Gastroesophageal sphincter (tissue), 4 donors: ENCODE measurements around the gene ZNF282. TPM values are rescaled to one million over a fixed set of nuclear protein-coding genes. Genes with fewer than 3 reads are reported as not detected.

Experiments
- ATAC-seq: fragments of 150-250 bp; one replicate; pipeline ENCODE4 v1.9.1; 2016; ENCODE audit warnings: mild to moderate bottlenecking, moderate library complexity
- H3K27ac ChIP-seq, 4 donors: fragments of 200-600 bp; sonication (generic) in 3 of 4; 1 replicate in 3 of 4; 2 replicates in 1 of 4; pipeline ENCODE4 v1.5.1; 2016 to 2019
- H3K27me3 ChIP-seq: fragments of 200-600 bp; sonication (generic); one replicate; pipeline ENCODE4 v1.5.1; 2019
- H3K36me3 ChIP-seq, 2 donors: fragments of 200-600 bp; sonication (generic); one replicate each; pipeline ENCODE4 v1.5.1; 2019; ENCODE audit warnings: control low read depth in 1 of 2
- H3K4me1 ChIP-seq, 3 donors: fragments of 200-600 bp; sonication (generic); 1 replicate in 2 of 3; 2 replicates in 1 of 3; pipeline ENCODE4 v1.5.1; 2016 to 2019; ENCODE audit warnings: control low read depth in 2 of 3
- H3K4me3 ChIP-seq, 2 donors: fragments of 200-600 bp; sonication (generic); one replicate each; pipeline ENCODE4 v1.5.1; 2019; ENCODE audit warnings: mild to moderate bottlenecking in 1 of 2, moderate library complexity in 1 of 2
- H3K9me3 ChIP-seq, 3 donors: fragments of 200-600 bp; sonication (generic); one replicate each; pipeline ENCODE4 v1.5.1; 2017 to 2019; ENCODE audit warnings: control low read depth in 2 of 3
- CTCF ChIP-seq, 4 experiments: fragments of 200-600 bp in 2 of 4; fragments of 450-650 bp in 2 of 4; sonication (generic) in 1 of 4; IDR thresholded peaks; one replicate each; pipeline ENCODE4 v1.5.1; 2017 to 2019; ENCODE audit warnings: antibody characterized with exemption in 4 of 4, mild to moderate bottlenecking in 2 of 4, moderate library complexity in 2 of 4
- EP300 ChIP-seq: sonication (generic); formaldehyde crosslinking; IDR thresholded peaks from one replicate; pipeline ENCODE4 v1.6.1; 2017; ENCODE audit warnings: antibody characterized with exemption, mild to moderate bottlenecking
- POLR2A ChIP-seq, 2 donors: fragments of 450-650 bp; IDR thresholded peaks; one replicate each; pipeline ENCODE4 v1.6.1; 2017; ENCODE audit warnings: antibody characterized with exemption in 2 of 2, mild to moderate bottlenecking in 2 of 2, moderate library complexity in 1 of 2
- POLR2AphosphoS5 ChIP-seq: sonication (generic); formaldehyde crosslinking; IDR thresholded peaks from one replicate; pipeline ENCODE4 v1.6.1; 2017; ENCODE audit warnings: antibody characterized with exemption
- WGBS, 2 donors: methylation state at CpG; one replicate each; pipeline ENCODE4 v1.1.5; 2018; ENCODE audit warnings: low coverage in 1 of 2; 5-methylcytosine and 5-hydroxymethylcytosine counted together
- total RNA-seq, 4 donors: library from RNA; depleted of rRNA; stranded (reverse); fragments of >200 nt; gene quantifications; one replicate each; pipeline ENCODE4 v1.1.0, GENCODE V29; 2016

The ZNF282 gene
- 10 to 100 TPM; 15.9 to 26.3 (median 18.7) TPM for total RNA-seq

- Histone ChIP-seq H3K27me3 (no peaks in the 10 kb centered on the region), H3K4me3 (peak within 1 kb of the TSS; percentile 77 to 96), H3K9me3 (no peaks in the 10 kb centered on the region), H3K4me1 (peaks cover 0 to 32% (median 12%) of the 10 kb centered on the region in 3 donors), H3K36me3 (peaks cover 0 to 25% of the 10 kb centered on the region in 2 donors), H3K27ac (peak within 1 kb of the TSS; percentile 86 to 97 (median 89))
- peak; percentile 97 for ATAC-seq
- 0% methylated on average over 1 of the region's 97 CpGs; no CpG with 5 or more reads in 1 of the 2 donors for WGBS, 2 donors
- TF ChIP-seq POLR2A (IDR thresholded peaks at IDR 0.05), result peak; percentile 42 to 47
- no peak for TF ChIP-seq EP300
- peak in 3 of 4 experiments; percentile 56 to 72 (median 59) for TF ChIP-seq CTCF (IDR thresholded peaks at IDR 0.05)
- peak; percentile 44 for TF ChIP-seq POLR2AphosphoS5
Measured at GRCh38 chr7:149195180-149196150, at the start of gene ZNF282. Gene ZNF282 (plus strand): TSS chr7:149195546. CDS start chr7:149195590, 44 bp downstream.

- H3K4me3 ChIP-seq, result peak within 1 kb of the TSS; percentile 93 to 94
- H3K36me3 ChIP-seq, result no peaks in the 10 kb centered on the region
- ATAC-seq, result peak; percentile 95
- H3K27ac ChIP-seq, result peak within 1 kb of the TSS; percentile 87 to 95 (median 93)
- H3K27me3 ChIP-seq, result no peaks in the 10 kb centered on the region
- peaks cover 0 to 39% (median 3%) of the 10 kb centered on the region in 3 donors for H3K4me1 ChIP-seq
- no peaks in the 10 kb centered on the region for H3K9me3 ChIP-seq
- 6% methylated on average over 3 of the region's 79 CpGs; no CpG with 5 or more reads in 1 of the 2 donors for WGBS, 2 donors
- TF ChIP-seq POLR2AphosphoS5, result peak; percentile 18
- TF ChIP-seq POLR2A (IDR thresholded peaks at IDR 0.05), result peak; percentile 65 to 74
- no peak for TF ChIP-seq EP300
- peak in 3 of 4 experiments; percentile 70 to 84 (median 72) for TF ChIP-seq CTCF (IDR thresholded peaks at IDR 0.05)
Measured at GRCh38 chr7:149147072-149147751, 48.1 kb upstream of the ZNF282 start, which contains the start of gene ZNF398. Gene ZNF398 (plus strand): TSS chr7:149147453. CDS start chr7:149147743, 290 bp downstream.

- TF ChIP-seq CTCF (IDR thresholded peaks at IDR 0.05) (no peak), POLR2AphosphoS5 (peak; percentile 13), EP300 (no peak), POLR2A (IDR thresholded peaks at IDR 0.05) (no peak)
- H3K27me3 ChIP-seq, result no peaks in the 10 kb centered on the region
- ATAC-seq, result peak; percentile 69
- H3K4me1 ChIP-seq, result peaks cover 0 to 39% (median 3%) of the 10 kb centered on the region in 3 donors
- WGBS, 2 donors, result 0% methylated on average over 1 to 9 of the region's 86 CpGs
- no peaks in the 10 kb centered on the region for H3K9me3 ChIP-seq
- H3K27ac ChIP-seq, result peak overlapping the region; percentile 87 to 95 (median 93)
- H3K4me3 ChIP-seq, result peak overlapping the region; percentile 93 to 94
- no peaks in the 10 kb centered on the region for H3K36me3 ChIP-seq
Measured at GRCh38 chr7:149147752-149148653, 47.3 kb upstream of the ZNF282 start.

GRCh38 chr7:149150981-149151380 lies 44.4 kb upstream of the ZNF282 start:
- Histone ChIP-seq H3K27me3 (no peaks in the 10 kb centered on the region), H3K4me1 (peaks cover 0 to 51% (median 3%) of the 10 kb centered on the region in 3 donors), H3K36me3 (peaks cover 0 to 22% of the 10 kb centered on the region in 2 donors), H3K27ac (no peak overlapping the region), H3K9me3 (no peaks in the 10 kb centered on the region), H3K4me3 (no peak overlapping the region)
- TF ChIP-seq POLR2AphosphoS5, result no peak
- no peak for TF ChIP-seq EP300
- no peak for TF ChIP-seq CTCF (IDR thresholded peaks at IDR 0.05)
- no peak for TF ChIP-seq POLR2A (IDR thresholded peaks at IDR 0.05)
- no peak for ATAC-seq
- WGBS, 2 donors, result 48 to 97% methylated on average over 3 to 4 of the region's 4 CpGs
